Stimulated activated naive CD8-positive, alpha-beta T cell treated with anti-CD3 and anti-CD28 coated beads, Interleukin-15, amount 100 ng/mL, for 72 hours (primary cell): ENCODE results near the gene CDK17.
A peak's percentile ranks its signal among the peaks of the same experiment; 100 is the strongest.
"Not testable (repeated sequence)": the region's sequence is repeated elsewhere in the genome, so short reads cannot be mapped to it uniquely, and the experiment has no call there.

Experiments
- ATAC-seq: fragments of 150-1000 bp; cut with Tn5 transposase; 2 replicates; pipeline ENCODE4 v1.10.0; 2021; ENCODE audit warnings: mild to moderate bottlenecking, moderate library complexity
- DNase-seq, 2 donors: peaks; one replicate each; pipeline ENCODE4 v3.0.0; 2021 to 2022
- H3K27ac Mint-ChIP-seq, 2 donors: one replicate each; pipeline ENCODE4 v1.8.0; 2022; ENCODE audit warnings: mild to moderate bottlenecking in 2 of 2, mixed read lengths in 2 of 2, moderate library complexity in 2 of 2
- H3K27me3 Mint-ChIP-seq: one replicate; pipeline ENCODE4 v1.8.0; 2022; ENCODE audit warnings: mixed read lengths
- H3K4me1 Mint-ChIP-seq: one replicate; pipeline ENCODE4 v1.8.0; 2022; ENCODE audit warnings: mild to moderate bottlenecking, mixed read lengths
- H3K4me3 Mint-ChIP-seq, 2 donors: one replicate each; pipeline ENCODE4 v1.8.0; 2022; ENCODE audit warnings: mild to moderate bottlenecking in 2 of 2, mixed read lengths in 2 of 2, moderate library complexity in 1 of 2
- H3K9me3 Mint-ChIP-seq, 2 donors: one replicate each; pipeline ENCODE4 v1.8.0; 2022; ENCODE audit warnings: mixed read lengths in 2 of 2

Gene CDK17

DNA sequence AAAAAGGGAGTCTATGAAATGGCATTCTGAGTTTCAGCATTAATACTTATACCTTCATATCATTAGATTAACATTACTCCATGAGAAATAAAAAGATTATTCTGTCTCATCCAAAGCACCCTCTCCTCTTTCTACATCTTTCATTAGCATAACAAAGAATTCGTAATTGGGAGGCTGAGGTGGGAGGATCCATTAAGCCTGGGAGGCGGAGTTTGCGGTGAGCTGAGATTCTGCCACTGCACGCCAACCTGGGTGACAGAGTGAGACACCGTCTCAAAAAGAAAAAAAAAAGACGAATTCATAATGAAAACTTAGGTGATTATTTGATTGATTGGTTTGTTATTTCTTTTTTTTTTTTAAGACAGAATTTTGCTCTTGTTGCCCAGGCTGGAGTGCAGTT is 1.8 kb upstream of the CDK17 start:
- Mint-ChIP-seq H3K4me3 (no peak overlapping the region), H3K4me1 (peaks cover 12% of the 10 kb centered on the region), H3K27me3 (no peaks in the 10 kb centered on the region), H3K27ac (no peak overlapping the region), H3K9me3 (no peaks in the 10 kb centered on the region)
- ATAC-seq (no peak), DNase-seq (no peak)

DNA sequence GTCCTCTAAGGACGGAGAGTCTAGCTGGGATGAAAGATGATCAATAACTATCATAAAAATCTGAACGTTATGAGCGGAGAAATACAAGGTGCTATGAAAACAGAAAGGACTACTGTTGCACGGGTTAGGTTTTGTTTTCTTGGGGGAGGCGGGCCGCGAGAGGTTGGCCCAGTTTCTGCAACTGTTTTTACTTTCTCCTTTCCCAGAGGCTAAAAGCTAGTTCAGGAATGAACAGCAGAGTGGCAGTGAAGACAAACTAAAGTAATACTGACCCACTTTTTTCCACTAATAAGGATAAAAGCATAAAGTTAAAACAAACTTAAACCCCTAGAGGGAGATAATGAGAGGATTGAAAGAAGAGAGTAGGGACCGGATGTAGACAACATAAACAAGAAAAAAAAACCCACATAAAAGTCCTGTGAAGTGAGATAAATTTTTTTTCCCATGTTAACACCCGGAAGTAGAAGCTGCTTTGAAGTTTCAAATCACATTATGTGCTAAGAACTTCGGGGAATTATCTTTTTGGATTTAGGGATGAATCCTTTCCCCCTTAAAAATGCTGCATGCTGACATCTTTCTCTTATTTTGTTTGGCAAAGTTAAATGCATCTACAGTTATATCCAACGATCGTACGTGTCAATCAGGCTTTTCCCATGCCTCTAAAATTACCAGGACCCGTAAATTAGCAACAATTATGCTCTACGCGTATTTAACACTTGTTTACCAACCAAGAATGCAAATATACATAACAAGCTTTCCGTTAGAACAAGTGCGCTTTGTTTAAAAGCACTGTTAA is 1.0 kb upstream of the CDK17 start:
- Mint-ChIP-seq H3K4me3 (peak overlapping the region; percentile 90), H3K27me3 (no peaks in the 10 kb centered on the region), H3K27ac (peak overlapping the region; percentile 93 to 96), H3K4me1 (peaks cover 19% of the 10 kb centered on the region), H3K9me3 (no peaks in the 10 kb centered on the region)
- ATAC-seq (peak; percentile 34), DNase-seq (peak; percentile 48 to 55)

DNA sequence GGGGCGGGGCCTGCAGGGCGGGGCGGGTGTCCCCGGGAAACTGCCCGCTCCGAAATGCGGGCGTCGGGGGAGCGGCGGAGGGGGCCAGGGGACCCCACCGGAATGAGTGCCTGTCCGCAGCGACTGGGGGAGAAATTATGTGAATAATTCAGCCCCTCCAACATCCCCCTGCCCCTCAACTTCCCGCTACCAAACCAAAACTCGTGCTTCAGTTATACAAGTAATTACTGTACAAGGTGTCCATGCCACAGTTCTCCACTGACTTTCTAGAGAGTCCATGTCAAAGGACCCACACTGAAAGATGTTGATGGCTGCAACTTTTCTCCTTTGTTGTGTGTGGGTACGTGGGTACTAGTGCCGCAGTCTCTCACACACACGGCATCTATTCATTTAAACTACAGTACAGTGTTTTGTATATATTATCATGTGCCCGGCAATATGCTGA is 414 bp upstream of the CDK17 start:
- Mint-ChIP-seq H3K4me3 (peak overlapping the region; percentile 90), H3K27ac (peak overlapping the region; percentile 93 to 96), H3K4me1 (peaks cover 25% of the 10 kb centered on the region), H3K27me3 (no peaks in the 10 kb centered on the region), H3K9me3 (no peaks in the 10 kb centered on the region)
- DNase-seq (no peak), ATAC-seq (peak; percentile 35)

DNA sequence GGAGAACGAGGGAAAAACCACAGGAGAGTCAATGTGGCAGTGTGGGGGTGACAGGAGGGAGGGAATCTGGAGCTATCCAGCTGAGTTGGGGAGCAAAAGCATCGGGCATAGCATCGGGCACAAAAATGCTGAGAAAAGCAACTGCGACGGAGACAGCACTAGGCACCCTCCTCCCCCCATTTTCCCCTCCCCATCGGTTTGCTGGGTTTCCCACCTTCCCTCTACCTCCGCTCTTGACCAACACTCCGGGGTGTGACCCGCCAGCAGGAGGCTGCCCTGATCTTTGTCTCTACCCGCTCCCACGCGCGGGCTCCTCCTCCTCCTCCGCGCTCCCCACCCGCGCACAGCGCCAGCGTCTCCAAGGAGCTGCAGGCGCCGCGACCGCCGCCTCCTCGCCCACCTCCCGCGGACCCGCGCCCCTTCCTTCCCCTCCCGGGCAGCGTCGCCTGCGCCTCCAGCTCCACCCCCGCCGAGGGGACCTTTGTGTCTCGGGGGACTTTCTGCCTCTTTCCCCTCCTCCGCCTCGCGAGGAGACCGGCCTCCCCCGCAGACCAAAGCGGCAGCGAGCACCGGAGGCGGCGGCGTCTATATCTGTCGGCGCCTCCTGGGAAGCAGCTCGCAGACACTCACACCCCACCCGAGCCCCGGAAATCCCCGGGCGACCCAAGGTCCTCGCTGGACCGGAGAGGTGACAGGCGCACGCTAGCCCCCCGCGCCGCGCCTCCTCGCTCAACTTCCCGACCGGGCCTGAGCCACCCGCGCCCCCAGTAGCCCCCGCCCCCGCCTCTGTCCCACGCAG is 920 bp downstream of the CDK17 start:
- ATAC-seq, result peak; percentile 67
- H3K9me3 Mint-ChIP-seq, result no peaks in the 10 kb centered on the region
- H3K4me1 Mint-ChIP-seq, result peaks cover 38% of the 10 kb centered on the region
- peak overlapping the region; percentile 90 to 94 for H3K27ac Mint-ChIP-seq
- H3K4me3 Mint-ChIP-seq, result peak overlapping the region; percentile 88 to 90
- H3K27me3 Mint-ChIP-seq, result no peaks in the 10 kb centered on the region
- DNase-seq, result peak; percentile 79 to 84

DNA sequence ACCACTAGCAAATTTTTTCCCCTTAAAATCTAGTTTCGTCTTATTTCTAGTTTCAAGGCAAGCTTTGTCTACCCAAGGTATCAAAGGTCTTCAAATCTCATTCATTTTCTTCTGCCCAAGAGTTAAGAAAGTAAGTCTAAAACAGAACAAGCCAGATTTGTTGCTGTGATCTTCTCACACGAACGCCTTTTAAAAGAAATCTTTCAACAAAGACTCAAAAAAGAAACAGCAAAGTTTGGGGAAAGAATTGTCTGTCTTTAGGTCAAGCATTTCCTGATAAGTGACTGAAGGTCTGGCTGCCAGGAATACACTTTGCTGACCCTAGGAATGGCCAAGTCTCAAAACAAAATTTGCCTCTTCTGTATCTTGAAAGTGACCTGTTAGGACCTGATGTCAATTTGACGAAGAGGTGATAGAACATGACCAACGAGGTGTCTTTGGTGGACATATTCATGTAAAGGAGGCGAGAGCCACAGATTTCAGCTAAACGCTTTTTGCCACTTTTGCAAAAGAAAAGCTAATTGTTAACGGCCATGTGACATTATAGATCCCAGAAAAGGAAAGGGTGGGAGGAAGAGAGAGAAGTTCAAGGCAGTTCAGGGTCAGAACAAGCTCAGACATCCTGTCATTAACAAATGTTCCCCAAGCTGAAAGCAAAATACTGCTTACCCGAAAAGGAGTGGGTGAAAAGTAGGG is 1.7 kb downstream of the CDK17 start:
- peak overlapping the region; percentile 90 to 94 for H3K27ac Mint-ChIP-seq
- no peak for DNase-seq
- peak overlapping the region; percentile 88 to 90 for H3K4me3 Mint-ChIP-seq
- H3K4me1 Mint-ChIP-seq, result peaks cover 39% of the 10 kb centered on the region
- no peaks in the 10 kb centered on the region for H3K9me3 Mint-ChIP-seq
- H3K27me3 Mint-ChIP-seq, result no peaks in the 10 kb centered on the region
- ATAC-seq, result no peak

DNA sequence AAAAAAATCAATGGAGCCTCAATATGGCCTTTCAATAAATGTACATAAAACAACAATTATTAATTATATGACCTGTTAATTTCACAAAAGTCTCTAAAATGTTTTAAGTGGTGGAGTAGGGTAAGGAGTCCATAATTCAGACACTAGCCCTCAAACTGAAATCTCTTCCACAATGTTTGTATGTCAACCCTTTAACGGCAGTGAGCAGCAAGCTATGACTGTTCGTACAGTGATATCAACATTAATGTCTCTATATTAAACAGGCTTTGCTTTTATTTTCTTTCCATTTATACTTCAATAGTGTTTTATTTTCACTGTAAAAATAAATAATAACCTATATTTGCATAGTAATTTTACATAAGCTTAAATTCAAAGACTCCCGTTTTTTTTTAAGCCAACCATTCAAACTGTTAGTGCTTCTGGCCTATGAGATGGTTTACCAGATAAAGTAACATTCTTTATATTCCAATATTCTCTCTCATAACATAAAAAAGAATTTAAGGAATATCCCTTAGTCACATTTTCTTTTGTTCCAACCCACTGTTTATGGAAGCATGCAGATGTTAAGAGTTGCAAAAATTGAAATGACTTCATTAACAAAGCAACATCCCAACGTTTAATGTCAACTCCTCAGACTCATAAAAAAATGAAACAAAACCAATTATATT is 2.3 kb downstream of the CDK17 start:
- Mint-ChIP-seq H3K27ac (no peak overlapping the region), H3K9me3 (no peaks in the 10 kb centered on the region), H3K4me1 (peaks cover 39% of the 10 kb centered on the region), H3K27me3 (no peaks in the 10 kb centered on the region), H3K4me3 (peak overlapping the region; percentile 88 to 90)
- ATAC-seq (no peak), DNase-seq (no peak)

DNA sequence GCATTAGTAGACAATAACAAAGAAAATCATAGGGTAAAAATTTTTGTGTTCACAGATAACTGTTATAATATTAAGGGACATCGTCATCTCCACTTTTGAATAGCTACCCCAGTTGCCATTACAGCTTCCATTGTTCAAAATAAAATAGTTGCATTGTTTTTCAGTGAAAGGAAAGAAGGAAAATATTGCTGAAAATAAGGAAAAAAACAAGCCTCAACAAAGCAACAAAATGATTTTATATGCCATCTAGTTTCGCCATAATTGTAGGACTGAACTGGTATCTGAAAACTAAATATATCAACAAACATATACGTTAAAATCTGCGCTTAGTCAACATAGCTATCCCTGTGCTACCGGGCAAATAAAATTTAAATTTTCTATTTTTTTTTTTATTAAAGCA is 3.3 kb downstream of the CDK17 start:
- no peak for ATAC-seq
- H3K4me3 Mint-ChIP-seq, result peak overlapping the region in 1 of 2 donors; percentile 88
- no peaks in the 10 kb centered on the region for H3K9me3 Mint-ChIP-seq
- no peak for DNase-seq
- no peak overlapping the region for H3K27ac Mint-ChIP-seq
- no peaks in the 10 kb centered on the region for H3K27me3 Mint-ChIP-seq
- H3K4me1 Mint-ChIP-seq, result peaks cover 47% of the 10 kb centered on the region

DNA sequence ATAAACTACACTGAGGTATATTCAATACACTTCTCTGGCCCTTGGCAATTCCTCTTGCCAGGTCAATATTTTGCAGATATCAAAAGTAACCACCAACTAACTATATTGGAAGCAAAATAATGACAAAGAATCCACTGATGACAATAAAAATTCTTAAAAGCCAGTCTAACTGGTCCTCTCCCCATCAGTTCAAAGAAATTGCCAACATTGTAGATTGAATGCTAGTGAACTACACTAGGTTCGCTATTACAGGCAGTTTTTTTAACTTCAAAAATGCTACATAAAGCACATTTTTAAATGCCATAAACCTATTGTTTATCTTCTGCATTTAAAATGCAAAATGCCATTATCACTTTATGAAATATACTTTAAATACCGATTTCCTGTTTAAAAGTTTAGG is 4.0 kb downstream of the CDK17 start:
- Mint-ChIP-seq H3K4me1 (peaks cover 42% of the 10 kb centered on the region), H3K27ac (no peak overlapping the region)

DNA sequence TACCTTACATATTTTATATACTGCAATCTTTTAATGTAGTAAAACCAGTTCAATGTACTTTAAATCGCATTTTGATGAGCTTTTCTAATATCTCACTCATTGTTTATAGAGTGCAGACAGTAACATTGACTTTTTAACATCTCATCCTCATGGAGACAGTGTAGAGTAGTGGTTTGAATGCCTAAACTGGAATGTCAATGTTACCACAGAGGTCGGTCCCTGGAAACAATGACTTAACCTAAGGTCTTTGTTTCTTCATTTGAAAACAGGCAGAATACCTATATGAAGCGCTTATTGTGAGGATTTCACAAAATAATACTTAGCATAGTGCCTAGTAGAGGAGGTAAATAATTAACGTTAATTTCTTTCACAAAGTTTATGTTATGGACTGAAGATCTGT is 5.0 kb downstream of the CDK17 start:
- Mint-ChIP-seq H3K27me3 (no peaks in the 10 kb centered on the region), H3K27ac (no peak overlapping the region), H3K4me1 (peaks cover 47% of the 10 kb centered on the region), H3K4me3 (no peak overlapping the region), H3K9me3 (no peaks in the 10 kb centered on the region)
- DNase-seq, result no peak
- no peak for ATAC-seq

More for the DNA sequence above, 4.0 kb downstream of the CDK17 start:
- DNase-seq (no peak), ATAC-seq (no peak)
- H3K27me3 Mint-ChIP-seq, result no peaks in the 10 kb centered on the region
- H3K4me3 Mint-ChIP-seq, result no peak overlapping the region
- no peaks in the 10 kb centered on the region for H3K9me3 Mint-ChIP-seq

DNA sequence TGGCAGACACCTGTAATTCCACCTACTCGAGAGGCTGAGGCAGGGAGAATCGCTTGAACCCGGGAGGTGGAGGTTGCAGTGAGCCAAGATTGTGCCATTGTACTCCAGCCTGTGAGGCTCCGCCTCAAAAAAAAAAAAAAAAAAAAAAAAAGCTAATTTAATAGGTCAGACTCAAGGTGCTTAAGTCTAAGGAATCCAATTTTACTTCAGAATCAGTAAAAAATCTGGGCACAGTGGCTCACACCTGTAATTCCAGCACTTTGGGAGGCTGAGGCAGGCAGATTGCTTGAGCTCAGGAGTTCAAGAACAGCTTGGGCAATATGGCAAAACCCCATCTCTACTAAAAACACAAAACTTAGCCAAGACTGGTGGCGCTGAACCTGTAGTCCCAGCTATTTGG is 7.0 kb downstream of the CDK17 start:
- not testable (repeated sequence) for H3K27ac Mint-ChIP-seq, DNase-seq, H3K27me3 Mint-ChIP-seq, H3K9me3 Mint-ChIP-seq, ATAC-seq, H3K4me3 Mint-ChIP-seq
- H3K4me1 Mint-ChIP-seq, result peaks cover 60% of the 10 kb centered on the region

DNA sequence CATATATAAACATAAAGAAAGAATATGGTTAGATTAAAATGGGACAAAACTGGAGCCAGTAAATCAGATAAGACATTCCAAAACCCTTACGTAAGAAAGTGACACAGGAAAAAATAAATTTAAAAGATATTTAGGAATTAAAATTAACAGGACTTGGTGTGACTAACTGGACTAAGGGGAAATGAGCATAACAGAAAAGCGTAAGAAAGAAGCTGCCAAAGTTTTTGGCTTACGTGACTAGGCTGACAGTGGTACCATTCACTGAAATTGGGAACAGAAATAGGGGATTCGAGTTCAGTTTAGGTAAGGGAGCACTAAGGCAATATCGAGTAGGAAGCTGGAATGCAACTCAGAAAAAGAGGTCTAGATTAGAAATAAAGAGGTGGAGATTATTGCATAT is 7.8 kb downstream of the CDK17 start:
- peaks cover 67% of the 10 kb centered on the region for H3K4me1 Mint-ChIP-seq
- no peaks in the 10 kb centered on the region for H3K9me3 Mint-ChIP-seq
- H3K27me3 Mint-ChIP-seq, result no peaks in the 10 kb centered on the region
- DNase-seq (no peak), ATAC-seq (no peak)
- H3K27ac Mint-ChIP-seq, result no peak overlapping the region
- no peak overlapping the region for H3K4me3 Mint-ChIP-seq

DNA sequence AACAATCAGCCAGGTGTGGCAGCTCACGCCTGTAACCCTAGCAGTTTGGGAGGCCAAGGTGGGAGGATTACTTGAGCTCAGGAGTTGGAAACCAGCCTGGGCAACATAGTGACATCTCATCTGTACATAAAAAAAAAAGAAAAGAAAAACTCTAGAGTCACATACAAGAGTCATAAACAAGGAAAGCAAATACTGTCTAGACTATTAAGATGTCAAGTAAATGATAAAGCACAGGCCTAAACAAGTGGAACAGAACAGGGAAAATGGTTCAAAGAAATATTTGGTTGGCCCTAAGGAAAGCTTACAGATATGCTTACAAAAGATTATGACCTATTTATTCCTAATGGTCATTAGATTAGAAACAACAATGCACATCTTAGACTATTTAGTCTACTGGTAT is 12.3 kb downstream of the CDK17 start:
- no peak overlapping the region for H3K27ac Mint-ChIP-seq
- no peaks in the 10 kb centered on the region for H3K9me3 Mint-ChIP-seq
- H3K4me1 Mint-ChIP-seq, result peaks cover 71% of the 10 kb centered on the region
- H3K27me3 Mint-ChIP-seq, result no peaks in the 10 kb centered on the region
- ATAC-seq (no peak), DNase-seq (no peak)
- H3K4me3 Mint-ChIP-seq, result no peak overlapping the region

DNA sequence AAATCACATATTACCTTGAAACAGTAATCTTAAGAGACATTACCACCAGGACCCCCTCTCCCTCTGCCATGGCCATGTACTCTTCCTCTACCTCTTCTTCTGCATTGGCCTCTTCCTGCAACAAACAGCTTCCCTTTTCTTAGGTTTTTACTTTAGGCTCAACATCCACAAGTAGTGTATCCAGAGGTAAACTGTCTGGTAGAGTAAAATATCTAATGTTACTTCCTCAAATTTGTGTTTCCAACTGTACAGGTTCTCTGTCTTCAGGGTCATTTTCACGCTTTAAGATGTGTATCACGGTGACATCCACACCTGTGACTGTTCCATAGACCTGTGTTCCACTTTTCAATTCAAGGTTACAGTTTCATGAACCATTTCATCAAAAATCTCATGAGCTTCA is 13.4 kb downstream of the CDK17 start:
- ATAC-seq, result no peak
- H3K27ac Mint-ChIP-seq, result no peak overlapping the region
- H3K9me3 Mint-ChIP-seq, result no peaks in the 10 kb centered on the region
- H3K4me3 Mint-ChIP-seq, result no peak overlapping the region
- no peak for DNase-seq
- peaks cover 71% of the 10 kb centered on the region for H3K4me1 Mint-ChIP-seq
- H3K27me3 Mint-ChIP-seq, result no peaks in the 10 kb centered on the region

DNA sequence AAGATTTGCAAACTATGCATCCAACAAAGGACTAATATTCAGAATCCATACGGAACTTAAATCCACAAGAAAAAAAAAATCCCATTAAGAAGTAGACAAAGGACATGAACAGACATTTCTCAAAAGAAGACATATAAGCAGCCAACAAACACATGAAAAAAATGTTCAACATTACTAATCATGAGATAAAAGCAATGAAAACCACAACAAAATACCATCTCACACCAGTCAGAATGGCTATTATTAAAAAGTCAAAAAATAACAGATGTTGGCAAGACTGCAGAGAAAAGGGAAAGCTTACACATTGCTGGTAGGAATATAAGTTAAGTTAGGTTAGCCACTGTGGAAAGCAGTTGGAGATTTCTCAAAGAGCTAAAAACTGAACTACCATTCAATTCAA is 16.2 kb downstream of the CDK17 start:
- Mint-ChIP-seq H3K4me1 (peaks cover 75% of the 10 kb centered on the region), H3K9me3 (peaks cover 0 to 2% of the 10 kb centered on the region in 2 donors), H3K27ac (no peak overlapping the region), H3K27me3 (no peaks in the 10 kb centered on the region), H3K4me3 (no peak overlapping the region)
- DNase-seq (no peak), ATAC-seq (no peak)

DNA sequence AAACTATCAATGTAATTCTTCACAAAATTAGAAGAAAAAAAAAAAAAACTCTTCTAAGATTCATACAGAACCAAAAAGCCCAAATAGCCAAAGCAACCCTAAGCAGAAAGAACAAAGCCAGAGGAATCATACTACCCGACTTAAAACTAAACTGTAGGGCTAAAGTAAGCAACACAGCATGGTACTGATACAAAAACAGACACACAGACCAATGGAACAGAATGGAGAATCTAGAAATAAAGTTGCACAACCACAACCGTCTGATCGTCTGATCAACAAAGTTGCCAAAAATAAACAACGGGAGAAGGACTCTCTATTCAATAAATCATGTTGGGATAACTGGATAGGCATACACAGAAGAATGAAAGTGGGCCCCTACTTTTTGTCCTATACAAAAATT is 16.9 kb downstream of the CDK17 start:
- H3K4me3 Mint-ChIP-seq, result no peak overlapping the region
- no peaks in the 10 kb centered on the region for H3K27me3 Mint-ChIP-seq
- peaks cover 75% of the 10 kb centered on the region for H3K4me1 Mint-ChIP-seq

More for the DNA sequence above, 16.9 kb downstream of the CDK17 start:
- DNase-seq (no peak), ATAC-seq (no peak)
- Mint-ChIP-seq H3K27ac (no peak overlapping the region), H3K9me3 (peaks cover 0 to 8% of the 10 kb centered on the region in 2 donors)
